Osteocyte (in vitro differentiated cells): ENCODE results near the gene ARHGAP10. TPM values are rescaled to one million over a fixed set of nuclear protein-coding genes. Genes with fewer than 3 reads are reported as not detected.
A peak's percentile ranks its signal among the peaks of the same experiment; 100 is the strongest.

Source experiments
- DNase-seq: peaks from one replicate; pipeline ENCODE4 v3.0.0; 2021; ENCODE audit warnings: mixed read lengths; ENCODE audit not compliant: unreplicated experiment; ENCODE audit errors: extremely low spot score
- H3K27ac Mint-ChIP-seq: one replicate; pipeline ENCODE4 v1.8.0; 2021; ENCODE audit warnings: mild to moderate bottlenecking, mixed read lengths; ENCODE audit not compliant: unreplicated experiment
- H3K27me3 Mint-ChIP-seq: one replicate; pipeline ENCODE4 v1.8.0; 2021; ENCODE audit warnings: mixed read lengths; ENCODE audit not compliant: unreplicated experiment
- H3K36me3 Mint-ChIP-seq: one replicate; pipeline ENCODE4 v1.8.0; 2021; ENCODE audit warnings: mixed read lengths; ENCODE audit not compliant: unreplicated experiment
- H3K4me1 Mint-ChIP-seq: one replicate; pipeline ENCODE4 v1.8.0; 2021; ENCODE audit warnings: mixed read lengths; ENCODE audit not compliant: unreplicated experiment
- H3K4me3 Mint-ChIP-seq: one replicate; pipeline ENCODE4 v1.8.0; 2021; ENCODE audit warnings: mild to moderate bottlenecking, moderate library complexity, mixed read lengths; ENCODE audit not compliant: unreplicated experiment
- H3K9me3 Mint-ChIP-seq: one replicate; pipeline ENCODE4 v1.8.0; 2021; ENCODE audit warnings: mixed read lengths; ENCODE audit not compliant: unreplicated experiment
- total RNA-seq: library from RNA; stranded (reverse); gene quantifications from 2 replicates; pipeline ENCODE4 v1.2.1, GENCODE V29; 2021
- TF ChIP-seq, protein P1 (sequence below): fragments of 200-600 bp; sonication (generic); IDR thresholded peaks from 2 replicates; pipeline ENCODE4 v1.5.0; 2021; ENCODE audit warnings: antibody characterized with exemption, mild to moderate bottlenecking, moderate library complexity

The ARHGAP10 gene
- total RNA-seq, 1 donor from 2014 or later: 121 TPM

- H3K9me3 Mint-ChIP-seq: no peaks in the 10 kb centered on the region
- no peak overlapping the region for H3K4me3 Mint-ChIP-seq
- no peaks in the 10 kb centered on the region for H3K27me3 Mint-ChIP-seq
- peaks cover 28% of the 10 kb centered on the region for H3K36me3 Mint-ChIP-seq
- TF ChIP-seq, protein P1, sequence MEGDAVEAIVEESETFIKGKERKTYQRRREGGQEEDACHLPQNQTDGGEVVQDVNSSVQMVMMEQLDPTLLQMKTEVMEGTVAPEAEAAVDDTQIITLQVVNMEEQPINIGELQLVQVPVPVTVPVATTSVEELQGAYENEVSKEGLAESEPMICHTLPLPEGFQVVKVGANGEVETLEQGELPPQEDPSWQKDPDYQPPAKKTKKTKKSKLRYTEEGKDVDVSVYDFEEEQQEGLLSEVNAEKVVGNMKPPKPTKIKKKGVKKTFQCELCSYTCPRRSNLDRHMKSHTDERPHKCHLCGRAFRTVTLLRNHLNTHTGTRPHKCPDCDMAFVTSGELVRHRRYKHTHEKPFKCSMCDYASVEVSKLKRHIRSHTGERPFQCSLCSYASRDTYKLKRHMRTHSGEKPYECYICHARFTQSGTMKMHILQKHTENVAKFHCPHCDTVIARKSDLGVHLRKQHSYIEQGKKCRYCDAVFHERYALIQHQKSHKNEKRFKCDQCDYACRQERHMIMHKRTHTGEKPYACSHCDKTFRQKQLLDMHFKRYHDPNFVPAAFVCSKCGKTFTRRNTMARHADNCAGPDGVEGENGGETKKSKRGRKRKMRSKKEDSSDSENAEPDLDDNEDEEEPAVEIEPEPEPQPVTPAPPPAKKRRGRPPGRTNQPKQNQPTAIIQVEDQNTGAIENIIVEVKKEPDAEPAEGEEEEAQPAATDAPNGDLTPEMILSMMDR: no peak
- DNase-seq: no peak
- peak overlapping the region; percentile 10 for H3K27ac Mint-ChIP-seq
- H3K4me1 Mint-ChIP-seq: peaks cover 26% of the 10 kb centered on the region
These were observed 289.8 kb downstream of the ARHGAP10 start for GRCh38 chr4:148021686-148022085.

DNA sequence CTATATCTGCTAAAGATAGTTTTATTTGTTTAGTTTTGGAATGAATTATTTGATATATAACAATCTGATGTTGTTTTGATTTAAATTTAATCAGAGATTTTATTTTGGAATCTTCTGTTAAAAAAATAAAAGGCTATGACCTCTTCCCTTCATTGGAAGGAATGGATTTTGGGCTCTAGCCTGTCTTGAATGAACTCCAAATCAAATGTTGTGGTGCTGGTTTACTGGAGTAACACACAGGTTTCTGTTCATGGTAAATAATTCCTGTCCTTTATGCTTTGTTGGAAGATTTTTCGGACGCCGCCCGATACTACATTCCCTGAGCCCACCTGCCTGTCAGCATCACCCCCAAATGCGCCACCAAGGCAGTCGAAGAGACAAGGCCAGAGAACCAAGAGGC lies 291.1 kb downstream of the ARHGAP10 start:
- DNase-seq: no peak
- H3K27me3 Mint-ChIP-seq: no peaks in the 10 kb centered on the region
- H3K4me1 Mint-ChIP-seq: peaks cover 28% of the 10 kb centered on the region
- H3K4me3 Mint-ChIP-seq: no peak overlapping the region
- H3K27ac Mint-ChIP-seq: no peak overlapping the region
- H3K9me3 Mint-ChIP-seq: no peaks in the 10 kb centered on the region
- peaks cover 32% of the 10 kb centered on the region for H3K36me3 Mint-ChIP-seq
- TF ChIP-seq, protein P1: no peak

- Mint-ChIP-seq H3K36me3 (peaks cover 39% of the 10 kb centered on the region), H3K27ac (no peak overlapping the region), H3K4me3 (no peak overlapping the region), H3K9me3 (no peaks in the 10 kb centered on the region), H3K4me1 (peaks cover 26% of the 10 kb centered on the region), H3K27me3 (no peaks in the 10 kb centered on the region)
- DNase-seq: no peak
- TF ChIP-seq, protein P1: no peak
These were observed 291.8 kb downstream of the ARHGAP10 start for GRCh38 chr4:148023512-148024181.

- peaks cover 42% of the 10 kb centered on the region for H3K36me3 Mint-ChIP-seq
- H3K4me3 Mint-ChIP-seq: no peak overlapping the region
- H3K9me3 Mint-ChIP-seq: no peaks in the 10 kb centered on the region
- TF ChIP-seq, protein P1: no peak
- no peak for DNase-seq
- peaks cover 37% of the 10 kb centered on the region for H3K4me1 Mint-ChIP-seq
- peak overlapping the region; percentile 4 for H3K27ac Mint-ChIP-seq
- H3K27me3 Mint-ChIP-seq: no peaks in the 10 kb centered on the region
These were observed 294.1 kb downstream of the ARHGAP10 start for GRCh38 chr4:148025981-148026380.

- Mint-ChIP-seq H3K36me3 (peaks cover 42% of the 10 kb centered on the region), H3K9me3 (no peaks in the 10 kb centered on the region), H3K4me3 (no peak overlapping the region), H3K27ac (no peak overlapping the region), H3K4me1 (peaks cover 37% of the 10 kb centered on the region), H3K27me3 (no peaks in the 10 kb centered on the region)
- no peak for DNase-seq
- TF ChIP-seq, protein P1: no peak
These were observed 295.3 kb downstream of the ARHGAP10 start for GRCh38 chr4:148027201-148027600.
